GM10847 (cell line): ENCODE data around the gene CYB5B.

ENCODE experiments used
- POLR2A ChIP-seq: IDR thresholded peaks from 2 replicates; pipeline ENCODE4 v1.6.1; 2011; ENCODE audit not compliant: insufficient read length; ENCODE audit errors: extremely low read depth

CYB5B gene

GRCh38 chr16:69465083-69465721 lies 40.8 kb downstream of the CYB5B start:
- TF ChIP-seq POLR2A = no peak

GRCh38 chr16:69465881-69466280 lies 41.5 kb downstream of the CYB5B start:
- TF ChIP-seq POLR2A = no peak

DNA sequence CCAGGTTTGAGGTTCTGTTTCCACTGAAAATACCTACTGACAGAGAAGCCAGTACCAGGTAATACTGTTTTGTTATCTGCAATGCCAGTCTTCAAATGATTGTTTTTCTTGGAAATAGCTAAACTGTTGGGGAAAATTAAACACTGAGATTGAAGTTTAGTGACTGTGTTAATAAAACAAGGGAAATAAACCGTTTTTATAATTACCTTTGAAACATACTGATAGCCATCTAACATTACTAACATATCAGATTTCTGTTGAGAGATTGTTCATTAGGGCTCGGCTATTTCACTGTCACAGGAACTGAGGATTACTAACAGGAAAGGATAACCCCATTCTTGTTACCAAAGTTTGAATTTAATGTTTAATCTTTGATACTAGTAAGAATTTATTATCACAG lies 42.1 kb downstream of the CYB5B start:
- no peak for TF ChIP-seq POLR2A

DNA sequence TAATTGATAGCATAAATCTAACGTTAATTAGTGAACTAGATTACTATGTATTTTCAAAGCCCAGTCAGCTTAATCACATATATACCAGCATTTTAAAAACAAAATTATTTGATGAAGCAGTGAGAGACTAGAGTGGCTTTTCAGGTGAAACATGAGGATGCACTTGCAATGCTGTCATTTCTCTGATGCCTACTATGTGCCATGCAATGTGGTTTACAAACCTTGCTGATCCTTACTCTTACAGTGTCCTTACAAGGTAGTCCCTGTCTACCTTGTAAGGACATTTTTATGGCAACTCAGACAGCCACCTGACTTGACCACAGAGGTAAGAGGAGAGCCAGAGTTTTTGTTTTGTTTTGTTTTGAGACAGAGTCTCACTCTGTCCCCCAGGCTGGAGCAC lies 42.7 kb downstream of the CYB5B start:
- TF ChIP-seq POLR2A = no peak

DNA sequence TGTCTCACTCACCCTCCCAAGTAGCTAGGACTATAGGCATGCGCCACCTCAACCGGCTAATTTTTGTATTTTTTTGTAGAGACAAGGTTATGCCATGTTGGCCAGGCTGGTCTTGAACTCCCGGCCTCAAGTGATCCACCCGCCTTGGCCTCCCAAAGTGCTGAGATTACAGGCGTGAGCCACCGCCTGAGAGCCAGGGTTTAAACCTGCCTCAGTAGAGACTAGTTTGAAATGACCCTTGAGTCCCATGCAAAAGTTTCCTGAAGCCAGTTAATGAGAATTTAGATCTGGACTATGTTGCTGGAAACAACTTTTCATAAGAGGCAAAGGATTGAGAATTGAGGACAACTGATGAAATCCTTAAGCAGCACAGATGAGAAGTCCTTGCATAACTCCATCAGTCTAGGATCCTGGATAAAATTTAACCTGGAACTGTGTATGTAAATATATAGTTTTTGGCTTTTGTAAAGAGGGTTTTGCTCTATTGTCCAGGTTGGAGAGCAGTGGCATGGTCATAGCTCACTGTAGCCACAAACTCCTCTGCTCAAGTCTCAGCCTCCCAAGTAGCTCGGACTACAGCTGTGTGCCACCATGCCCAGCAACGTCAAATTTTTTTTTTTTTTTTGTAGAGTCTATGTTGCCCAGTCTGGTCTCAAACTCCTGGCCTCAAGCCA lies 43.2 kb downstream of the CYB5B start:
- no peak for TF ChIP-seq POLR2A

DNA sequence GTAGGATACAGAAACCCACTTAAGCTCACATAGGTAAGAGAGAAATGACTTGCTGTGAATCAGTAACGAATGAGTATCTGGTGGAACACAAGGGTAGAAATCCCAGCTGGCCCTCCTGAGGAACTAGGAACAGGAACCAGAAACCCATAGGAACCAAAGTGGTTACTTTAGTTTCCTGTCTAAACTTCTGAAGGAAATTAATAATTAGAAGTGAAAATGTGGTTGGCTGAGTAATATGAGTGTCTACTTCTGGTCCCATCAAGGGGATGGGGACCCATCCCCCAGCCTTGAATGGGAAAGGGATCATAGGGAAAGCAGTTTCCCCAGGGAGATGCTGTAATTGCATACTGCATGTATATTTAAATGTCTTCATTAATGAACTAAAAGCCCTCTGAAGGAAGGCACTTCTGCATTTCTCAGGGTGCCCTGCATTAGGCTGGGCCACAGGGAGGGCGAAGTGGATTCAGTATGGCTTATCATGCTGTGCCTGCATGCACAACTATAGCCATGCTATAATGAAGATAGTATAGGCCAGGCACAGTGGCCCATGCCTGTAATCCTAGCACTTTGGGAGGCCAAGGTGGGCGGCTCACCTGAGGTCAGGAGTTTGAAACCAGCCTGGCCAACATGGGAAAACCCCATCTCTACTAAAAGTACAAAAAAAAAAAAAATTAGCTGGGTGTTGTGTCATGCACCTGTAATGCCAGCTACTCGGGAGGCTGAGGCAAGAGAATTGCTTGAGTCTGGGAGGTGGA lies 45.6 kb downstream of the CYB5B start:
- no peak for TF ChIP-seq POLR2A

DNA sequence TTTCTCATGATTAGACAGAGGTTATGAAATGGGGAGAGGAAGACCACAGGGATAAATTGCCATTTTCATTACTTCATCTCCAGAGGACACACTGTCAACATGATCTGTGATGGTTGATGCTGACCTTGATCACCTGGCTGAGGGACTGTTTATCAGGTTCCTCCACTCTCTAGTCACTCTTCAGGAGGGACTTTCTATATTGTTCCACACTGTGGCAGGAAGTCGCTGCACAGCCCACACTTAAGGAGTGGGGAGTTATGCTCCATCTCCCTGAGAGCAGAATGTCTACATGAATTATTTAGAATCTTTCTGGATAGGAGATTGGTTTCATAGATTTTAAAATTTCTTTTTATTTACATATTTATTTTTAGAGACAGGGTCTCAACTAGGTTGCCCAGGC lies 46.7 kb downstream of the CYB5B start:
- no peak for TF ChIP-seq POLR2A

DNA sequence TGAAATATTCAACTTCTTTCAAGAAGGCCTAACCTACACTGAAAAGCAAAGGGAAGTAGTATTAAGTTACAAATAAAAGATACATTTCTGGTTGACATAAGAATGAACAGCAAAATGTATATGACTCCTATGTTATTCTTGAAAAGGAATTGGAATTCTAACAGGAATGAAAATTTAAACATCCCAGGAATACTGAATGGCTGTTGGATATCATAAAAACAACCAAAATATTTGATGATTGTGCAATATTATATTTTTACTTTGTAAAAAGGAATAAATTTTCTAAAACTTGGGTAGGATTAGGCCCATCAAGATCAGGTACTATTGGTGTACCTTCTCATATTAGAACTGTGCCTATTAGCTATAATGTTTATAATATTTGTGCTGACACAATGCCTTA lies 50.0 kb downstream of the CYB5B start:
- TF ChIP-seq POLR2A = no peak

GRCh38 chr16:69476920-69477443 lies 52.6 kb downstream of the CYB5B start:
- TF ChIP-seq POLR2A = no peak

- TF ChIP-seq POLR2A = no peak
Observed at GRCh38 chr16:69477546-69477945, 53.1 kb downstream of the CYB5B start.

GRCh38 chr16:69478685-69479084 lies 54.3 kb downstream of the CYB5B start:
- TF ChIP-seq POLR2A = no peak

DNA sequence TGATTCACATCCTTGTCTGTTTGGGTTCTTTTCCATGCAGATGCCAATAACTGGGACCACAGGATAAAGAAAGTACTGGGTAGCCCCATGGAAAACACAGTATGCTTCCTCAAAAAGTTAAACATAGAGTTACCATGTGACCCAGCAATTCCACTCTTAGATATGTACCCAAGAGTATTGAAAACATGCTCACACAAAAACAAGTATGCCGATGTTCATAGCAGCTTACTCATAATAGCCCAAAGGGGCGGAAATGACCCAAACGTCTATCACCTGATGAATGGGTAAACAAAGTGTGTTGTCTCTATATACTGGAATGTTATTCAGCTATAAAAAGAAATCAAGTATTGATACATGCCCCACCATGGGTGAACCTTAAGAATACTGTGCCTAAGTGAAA lies 55.4 kb downstream of the CYB5B start:
- no peak for TF ChIP-seq POLR2A

DNA sequence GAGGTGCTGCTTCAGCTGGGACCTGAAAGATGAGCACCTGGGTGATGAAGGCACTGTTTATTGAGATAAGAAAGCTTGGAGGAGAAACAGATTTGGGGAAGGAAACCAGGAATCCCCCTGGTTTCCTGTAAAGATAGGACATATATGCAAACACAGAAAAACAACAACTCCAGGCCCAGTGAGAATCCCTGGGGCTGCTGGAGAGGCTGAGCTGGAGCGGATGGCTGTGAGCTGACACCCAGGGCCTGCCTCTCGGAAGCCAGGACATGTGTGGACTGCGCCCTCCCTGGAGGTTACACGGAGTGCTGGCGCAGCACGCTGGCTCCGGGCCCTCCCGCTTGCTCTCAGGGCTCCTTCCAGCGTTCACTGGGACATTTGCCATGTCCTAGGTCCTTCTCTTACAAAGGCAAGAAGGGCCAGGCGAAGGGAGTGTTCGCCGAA lies 57.5 kb downstream of the CYB5B start:
- TF ChIP-seq POLR2A = no peak

GRCh38 chr16:69482410-69482991 lies 58.1 kb downstream of the CYB5B start:
- TF ChIP-seq POLR2A = no peak

DNA sequence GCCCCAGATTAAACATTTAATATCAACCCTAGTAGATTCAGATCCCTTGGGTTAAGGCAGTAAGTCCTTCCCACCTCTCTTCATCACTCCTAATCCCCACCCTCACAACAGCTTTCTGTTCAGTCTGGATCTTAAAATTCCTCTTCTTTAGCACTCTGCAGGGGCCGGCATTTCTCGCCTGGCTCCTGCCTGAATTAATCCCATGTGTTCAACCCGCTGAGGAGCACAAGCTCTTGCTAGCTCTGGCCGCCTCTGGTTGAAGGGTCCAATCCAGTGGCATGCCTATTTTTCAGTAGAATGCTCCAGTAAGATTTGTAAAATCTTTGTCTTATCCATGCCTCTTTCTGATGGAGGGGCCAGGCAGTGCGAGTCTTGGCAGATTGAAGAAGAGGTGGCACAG lies 59.2 kb downstream of the CYB5B start:
- TF ChIP-seq POLR2A = no peak

DNA sequence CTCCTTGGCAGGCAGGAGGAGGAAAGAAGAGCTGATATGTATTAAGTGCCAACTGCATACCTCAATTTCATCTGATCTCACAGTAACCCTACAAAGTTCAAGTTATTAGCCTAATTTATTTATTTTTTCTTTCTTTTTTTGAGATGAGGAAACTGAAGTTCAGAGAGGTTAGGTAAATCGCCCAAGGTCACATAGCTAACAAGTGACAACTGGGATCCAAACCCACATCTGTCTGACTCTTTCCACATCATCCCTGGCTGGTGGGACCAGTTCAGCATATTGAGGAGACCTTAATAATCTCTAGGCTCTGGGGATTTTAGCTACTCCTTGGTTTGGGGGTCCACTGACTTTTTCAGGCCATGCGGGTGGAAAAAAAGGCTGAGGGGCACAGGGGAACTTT lies 60.9 kb downstream of the CYB5B start:
- no peak for TF ChIP-seq POLR2A
